Kasumi-1 (cell line): Measurements from ENCODE around the gene CLDN5.
"Not testable (repeated sequence)": the region's sequence is repeated elsewhere in the genome, so short reads cannot be mapped to it uniquely, and the experiment has no call there.

Experiments used
- DNase-seq, 2 experiments: peaks; one replicate each; lab custom pipeline; 2025; lab: John Stamatoyannopoulos, UW

CLDN5 gene

GRCh38 chr22:19548427-19548826, 24.2 kb upstream of the CLDN5 start:
- not testable (repeated sequence) for DNase-seq

- no peak for DNase-seq
Measured at GRCh38 chr22:19547620-19548019, 23.4 kb upstream of the CLDN5 start.

GRCh38 chr22:19546680-19547079, 22.5 kb upstream of the CLDN5 start:
- DNase-seq = no peak

GRCh38 chr22:19545935-19546207, 21.7 kb upstream of the CLDN5 start:
- no peak for DNase-seq

GRCh38 chr22:19543970-19544708, 19.9 kb upstream of the CLDN5 start:
- no peak for DNase-seq

- no peak for DNase-seq
Measured at GRCh38 chr22:19540394-19540793, 16.2 kb upstream of the CLDN5 start.

GRCh38 chr22:19537941-19538488, 13.8 kb upstream of the CLDN5 start:
- DNase-seq = no peak

GRCh38 chr22:19536564-19536963, 12.4 kb upstream of the CLDN5 start:
- DNase-seq = no peak

- DNase-seq = peak; percentile 55 to 64
Measured at GRCh38 chr22:19535001-19535400, 10.8 kb upstream of the CLDN5 start.

- DNase-seq = no peak
Measured at GRCh38 chr22:19533857-19534256, 9.6 kb upstream of the CLDN5 start.

- DNase-seq = no peak
Measured at GRCh38 chr22:19533049-19533626, 8.9 kb upstream of the CLDN5 start.

- DNase-seq = not testable (repeated sequence)
Measured at GRCh38 chr22:19531327-19531726, 7.1 kb upstream of the CLDN5 start.

- DNase-seq = no peak
Measured at GRCh38 chr22:19530751-19531150, 6.5 kb upstream of the CLDN5 start.

- no peak for DNase-seq
Measured at GRCh38 chr22:19529811-19530210, 5.6 kb upstream of the CLDN5 start.

- no peak for DNase-seq
Measured at GRCh38 chr22:19527861-19528417, 3.7 kb upstream of the CLDN5 start.

GRCh38 chr22:19527321-19527721, 3.1 kb upstream of the CLDN5 start:
- DNase-seq = no peak

- DNase-seq = no peak
Measured at GRCh38 chr22:19526702-19527111, 2.5 kb upstream of the CLDN5 start.

- DNase-seq = no peak
Measured at GRCh38 chr22:19526076-19526701, 2.0 kb upstream of the CLDN5 start.

- DNase-seq = no peak
Measured at GRCh38 chr22:19525666-19526065, 1.5 kb upstream of the CLDN5 start.

GRCh38 chr22:19525116-19525660, 978 bp upstream of the CLDN5 start:
- DNase-seq = no peak

GRCh38 chr22:19523240-19524169, 705 bp downstream of the CLDN5 start:
- DNase-seq = no peak

GRCh38 chr22:19522881-19523239, 1.4 kb downstream of the CLDN5 start:
- no peak for DNase-seq
